Upper lobe of right lung (tissue), 1 donor: ENCODE data around the gene TRIM63. TPM values are rescaled to one million over a fixed set of nuclear protein-coding genes. Genes with fewer than 3 reads are reported as not detected.

Experiments
- ATAC-seq: fragments of 200-7000 bp; cut with Tn5 transposase; one replicate; pipeline ENCODE4 v1.9.1; 2020; ENCODE audit warnings: mild to moderate bottlenecking, moderate library complexity
- DNase-seq: peaks from one replicate; pipeline ENCODE4 v3.0.0-alpha.2; 2020
- H3K27ac ChIP-seq: fragments of 200-600 bp; one replicate; pipeline ENCODE4 v1.8.0; 2022
- H3K27me3 ChIP-seq: fragments of 200-600 bp; one replicate; pipeline ENCODE4 v1.8.0; 2022; ENCODE audit warnings: mild to moderate bottlenecking
- H3K36me3 ChIP-seq: fragments of 200-600 bp; one replicate; pipeline ENCODE4 v1.8.0; 2022
- H3K4me1 ChIP-seq: fragments of 200-600 bp; one replicate; pipeline ENCODE4 v1.8.0; 2022
- H3K4me3 ChIP-seq: fragments of 200-600 bp; one replicate; pipeline ENCODE4 v1.8.0; 2022; ENCODE audit warnings: mild to moderate bottlenecking
- H3K9me3 ChIP-seq: fragments of 200-600 bp; one replicate; pipeline ENCODE4 v1.8.0; 2022
- CTCF ChIP-seq: fragments of 200-600 bp; IDR thresholded peaks from one replicate; pipeline ENCODE4 v1.8.0; 2022; ENCODE audit warnings: antibody characterized with exemption
- intact Hi-C: fragments of 100-400 bp; cut with DNase I; formaldehyde crosslinking; loops from one replicate; pipeline ENCODE4 v1.11.0; 2022
- total RNA-seq: library from RNA; stranded (reverse); fragmentation: NEBNext Ultra II Directional; extraction: Animal tissue kit (Norgen Biotek cat#: 25700); gene quantifications from one replicate; pipeline ENCODE4 v1.2.1, GENCODE V29; 2021
- donor health status: DM: no; HTN: yes; CAD: no; lungs with severe emphysema.

TRIM63 gene
- total RNA-seq, 1 donor from 2014 or later = 0.46 TPM

- intact Hi-C loops = no loop called here
- Histone ChIP-seq H3K27me3 (no peaks in the 10 kb centered on the region), H3K9me3 (no peaks in the 10 kb centered on the region), H3K27ac (no peak overlapping the region), H3K36me3 (no peaks in the 10 kb centered on the region), H3K4me3 (no peak overlapping the region), H3K4me1 (no peaks in the 10 kb centered on the region)
- ATAC-seq (no peak), DNase-seq (no peak)
- no peak for TF ChIP-seq CTCF
These were observed 38.9 kb downstream of the TRIM63 start for GRCh38 chr1:26028490-26028980.

GRCh38 chr1:26027716-26028489 is 39.5 kb downstream of the TRIM63 start:
- intact Hi-C loops = no loop called here
- Histone ChIP-seq H3K4me3 (no peak overlapping the region), H3K27me3 (no peaks in the 10 kb centered on the region), H3K27ac (no peak overlapping the region), H3K9me3 (no peaks in the 10 kb centered on the region), H3K4me1 (no peaks in the 10 kb centered on the region), H3K36me3 (no peaks in the 10 kb centered on the region)
- DNase-seq = no peak
- TF ChIP-seq CTCF = no peak
- peak; percentile 74 for ATAC-seq

- no peak for TF ChIP-seq CTCF
- H3K27ac ChIP-seq = no peak overlapping the region
- H3K36me3 ChIP-seq = no peaks in the 10 kb centered on the region
- H3K4me1 ChIP-seq = no peaks in the 10 kb centered on the region
- ATAC-seq (no peak), DNase-seq (no peak)
- no peak overlapping the region for H3K4me3 ChIP-seq
- H3K27me3 ChIP-seq = no peaks in the 10 kb centered on the region
- no peaks in the 10 kb centered on the region for H3K9me3 ChIP-seq
- intact Hi-C loops = no loop called here
These were observed 41.9 kb downstream of the TRIM63 start for GRCh38 chr1:26025517-26025916.

- Histone ChIP-seq H3K27me3 (no peaks in the 10 kb centered on the region), H3K4me3 (no peak overlapping the region), H3K36me3 (no peaks in the 10 kb centered on the region), H3K9me3 (no peaks in the 10 kb centered on the region), H3K27ac (no peak overlapping the region), H3K4me1 (no peaks in the 10 kb centered on the region)
- ATAC-seq (no peak), DNase-seq (no peak)
- no peak for TF ChIP-seq CTCF
- intact Hi-C loops = no loop called here
These were observed 42.4 kb downstream of the TRIM63 start for GRCh38 chr1:26025060-26025459.

- Histone ChIP-seq H3K4me3 (no peak overlapping the region), H3K9me3 (no peaks in the 10 kb centered on the region), H3K27ac (no peak overlapping the region), H3K4me1 (peaks cover 6% of the 10 kb centered on the region), H3K27me3 (no peaks in the 10 kb centered on the region), H3K36me3 (no peaks in the 10 kb centered on the region)
- TF ChIP-seq CTCF = no peak
- intact Hi-C loops = no loop called here
- DNase-seq = no peak
- no peak for ATAC-seq
These were observed 43.6 kb downstream of the TRIM63 start for GRCh38 chr1:26023826-26024225.
